Amygdala (tissue), 56 donors: Measurements from ENCODE around the gene UQCC5.

Experiments
- DNase-seq, 56 donors: peaks; one replicate each; lab custom pipeline; 2025; lab: John Stamatoyannopoulos, UW

UQCC5 gene

GRCh38 chr3:52558436-52558835, 22.0 kb downstream of the UQCC5 start:
- DNase-seq = no peak

- DNase-seq = no peak
These were observed 24.8 kb downstream of the UQCC5 start for GRCh38 chr3:52561028-52561747.

- DNase-seq = no peak
These were observed 27.6 kb downstream of the UQCC5 start for GRCh38 chr3:52563984-52564383.

- DNase-seq = no peak
These were observed 31.7 kb downstream of the UQCC5 start for GRCh38 chr3:52568069-52568468.

GRCh38 chr3:52570076-52570475, 33.7 kb downstream of the UQCC5 start:
- no peak for DNase-seq

- DNase-seq = no peak
These were observed 35.8 kb downstream of the UQCC5 start for GRCh38 chr3:52572221-52572620.

GRCh38 chr3:52574056-52574965, 37.9 kb downstream of the UQCC5 start:
- DNase-seq = no peak
